Activated naive CD4-positive, alpha-beta T cell treated with anti-CD3 and anti-CD28 coated beads, Interleukin-2, amount 50 U/mL, for 16 hours (primary cell): ENCODE measurements around the gene LRP10.
"Not testable (repeated sequence)": the region's sequence is repeated elsewhere in the genome, so short reads cannot be mapped to it uniquely, and the experiment has no call there.

Experiments
- DNase-seq: peaks from one replicate; pipeline ENCODE4 v3.0.0-alpha.2; 2020

LRP10 gene

GRCh38 chr14:22871224-22872032, at the start of gene LRP10:
Gene LRP10 (plus strand): TSS chr14:22871740. CDS start chr14:22872304, 564 bp downstream.
- DNase-seq, result peak; percentile 78

GRCh38 chr14:22822016-22822570, 49.4 kb upstream of the LRP10 start:
- no peak for DNase-seq

GRCh38 chr14:22822571-22823098, 48.9 kb upstream of the LRP10 start:
- peak; percentile 68 for DNase-seq

GRCh38 chr14:22824711-22825359, 46.7 kb upstream of the LRP10 start:
- DNase-seq, result no peak

GRCh38 chr14:22829076-22829660, 42.4 kb upstream of the LRP10 start:
- DNase-seq, result not testable (repeated sequence)

GRCh38 chr14:22829661-22830442, 41.7 kb upstream of the LRP10 start, which contains the start of gene MRPL52:
Gene MRPL52 (plus strand): TSS chr14:22829887. CDS start chr14:22829913, 26 bp downstream.
- DNase-seq, result peak; percentile 91

GRCh38 chr14:22830443-22831010, 41.0 kb upstream of the LRP10 start:
- no peak for DNase-seq

GRCh38 chr14:22835505-22835904, 36.0 kb upstream of the LRP10 start:
- DNase-seq, result no peak

GRCh38 chr14:22836301-22837113, 35.0 kb upstream of the LRP10 start, which contains the start of gene MMP14:
Gene MMP14 (plus strand): TSS chr14:22836585. CDS start chr14:22836818, 233 bp downstream.
- no peak for DNase-seq

- peak; percentile 23 for DNase-seq
Observed at GRCh38 chr14:22837114-22837749, 34.3 kb upstream of the LRP10 start.

- no peak for DNase-seq
Observed at GRCh38 chr14:22837750-22838538, 33.6 kb upstream of the LRP10 start.

GRCh38 chr14:22838631-22839041, 32.9 kb upstream of the LRP10 start:
- DNase-seq, result no peak

GRCh38 chr14:22839159-22839779, 32.3 kb upstream of the LRP10 start:
- no peak for DNase-seq

GRCh38 chr14:22841311-22841710, 30.2 kb upstream of the LRP10 start:
- DNase-seq, result no peak

- DNase-seq, result no peak
Observed at GRCh38 chr14:22841769-22842168, 29.8 kb upstream of the LRP10 start.

- DNase-seq, result no peak
Observed at GRCh38 chr14:22842211-22843122, 29.1 kb upstream of the LRP10 start.

GRCh38 chr14:22843123-22843925, 28.2 kb upstream of the LRP10 start:
- no peak for DNase-seq
